ENCODE data around the gene SLC35B4.

The SLC35B4 gene

GRCh38 chr7:134290286-134290685 is 26.4 kb downstream of the SLC35B4 start:
- DNase-seq: peak; percentile 42

GRCh38 chr7:134289841-134290240 is 26.9 kb downstream of the SLC35B4 start:
- DNase-seq: no peak

- DNase-seq: no peak
Measured at GRCh38 chr7:134289423-134289822, 27.3 kb downstream of the SLC35B4 start.

GRCh38 chr7:134287916-134288659 is 28.6 kb downstream of the SLC35B4 start:
- no peak for DNase-seq

GRCh38 chr7:134284952-134285351 is 31.8 kb downstream of the SLC35B4 start:
- no peak for DNase-seq

GRCh38 chr7:134284011-134284410 is 32.7 kb downstream of the SLC35B4 start:
- DNase-seq: no peak

GRCh38 chr7:134280508-134280907 is 36.2 kb downstream of the SLC35B4 start:
- no peak for DNase-seq

GRCh38 chr7:134279898-134280297 is 36.8 kb downstream of the SLC35B4 start:
- DNase-seq: no peak

- DNase-seq: no peak
Measured at GRCh38 chr7:134279336-134279735, 37.4 kb downstream of the SLC35B4 start.

- no peak for DNase-seq
Measured at GRCh38 chr7:134278502-134279153, 38.1 kb downstream of the SLC35B4 start.

- DNase-seq: no peak
Measured at GRCh38 chr7:134276951-134277350, 39.8 kb downstream of the SLC35B4 start.

- DNase-seq: no peak
Measured at GRCh38 chr7:134262322-134262721, 54.4 kb downstream of the SLC35B4 start.

GRCh38 chr7:134255814-134256213 is 60.9 kb downstream of the SLC35B4 start:
- no peak for DNase-seq

- no peak for DNase-seq
Measured at GRCh38 chr7:134254311-134254710, 62.4 kb downstream of the SLC35B4 start.

- DNase-seq: no peak
Measured at GRCh38 chr7:134248196-134248595, 68.5 kb downstream of the SLC35B4 start.

GRCh38 chr7:134246761-134247160 is 70.0 kb downstream of the SLC35B4 start:
- DNase-seq: no peak

GRCh38 chr7:134246347-134246746 is 70.4 kb downstream of the SLC35B4 start:
- no peak for DNase-seq

- DNase-seq: no peak
Measured at GRCh38 chr7:134245253-134245652, 71.5 kb downstream of the SLC35B4 start.

Data from fibroblast of skin of scalp (primary cell).